Liver (tissue), 9 donors: ENCODE measurements around the gene EDN3. TPM values are rescaled to one million over a fixed set of nuclear protein-coding genes. Genes with fewer than 3 reads are reported as not detected.

Experiments
- DNase-seq: peaks from one replicate; pipeline ENCODE4 v3.0.0-alpha.2; 2017; ENCODE audit warnings: low spot score
- H3K27ac ChIP-seq, 2 donors: one replicate each; pipeline ENCODE4 v1.7.0; 2013; ENCODE audit warnings: inconsistent platforms in 2 of 2, low read length in 2 of 2, control low read depth in 1 of 2, low read depth in 1 of 2, mild to moderate bottlenecking in 1 of 2
- H3K27me3 ChIP-seq, 4 donors: one replicate each; pipeline versions ENCODE4 v1.6.1 to v1.7.0; 2013; ENCODE audit warnings: low read length in 3 of 4, inconsistent platforms in 1 of 4, mild to moderate bottlenecking in 1 of 4, moderate library complexity in 1 of 4; ENCODE audit not compliant: control insufficient read depth in 4 of 4, insufficient read depth in 4 of 4
- H3K36me3 ChIP-seq, 4 donors: one replicate each; pipeline versions ENCODE4 v1.6.1 to v1.7.0; 2013; ENCODE audit warnings: low read length in 3 of 4, mild to moderate bottlenecking in 3 of 4, low read depth in 1 of 4, moderate library complexity in 1 of 4; ENCODE audit not compliant: control insufficient read depth in 4 of 4, insufficient read depth in 3 of 4
- H3K4me1 ChIP-seq, 4 donors: one replicate each; pipeline versions ENCODE4 v1.6.1 to v1.7.0; 2013; ENCODE audit warnings: low read length in 3 of 4, mild to moderate bottlenecking in 3 of 4, moderate library complexity in 1 of 4; ENCODE audit not compliant: control insufficient read depth in 4 of 4, insufficient read depth in 4 of 4
- H3K4me3 ChIP-seq, 3 donors: one replicate each; pipeline versions ENCODE4 v1.6.1 to v1.7.0; 2013; ENCODE audit warnings: low read length in 3 of 3, control low read depth in 1 of 3, low read depth in 1 of 3, mild to moderate bottlenecking in 1 of 3
- H3K9ac ChIP-seq, 2 donors: one replicate each; pipeline ENCODE4 v1.7.0; 2013; ENCODE audit warnings: low read length in 2 of 2, mild to moderate bottlenecking in 2 of 2, moderate library complexity in 2 of 2, control low read depth in 1 of 2, low read depth in 1 of 2
- H3K9me3 ChIP-seq, 4 donors: one replicate each; pipeline versions ENCODE4 v1.6.1 to v1.7.0; 2013; ENCODE audit warnings: low read length in 3 of 4; ENCODE audit not compliant: control insufficient read depth in 4 of 4
- EGR1 ChIP-seq, 2 donors: IDR thresholded peaks; 2 replicates each; pipeline ENCODE4 v1.6.1; 2016 to 2018; ENCODE audit warnings: antibody characterized with exemption in 2 of 2, low read depth in 2 of 2
- FOXA1 ChIP-seq: IDR thresholded peaks from 2 replicates; pipeline ENCODE4 v1.6.1; 2016; ENCODE audit warnings: antibody characterized with exemption
- FOXA2 ChIP-seq: IDR thresholded peaks from 2 replicates; pipeline ENCODE4 v1.6.1; 2016; ENCODE audit warnings: antibody characterized with exemption
- GABPA ChIP-seq, 2 donors: IDR thresholded peaks in 1 of 2; conservative IDR thresholded peaks in 1 of 2; 2 replicates each; pipeline ENCODE4 v1.6.1; 2016; ENCODE audit warnings: antibody characterized with exemption in 2 of 2, mild to moderate bottlenecking in 1 of 2, moderate library complexity in 1 of 2
- HNF4A ChIP-seq, 2 donors: conservative IDR thresholded peaks; 2 replicates each; pipeline ENCODE4 v1.6.1; 2016; ENCODE audit warnings: antibody characterized with exemption in 2 of 2, mild to moderate bottlenecking in 2 of 2
- HNF4G ChIP-seq: IDR thresholded peaks from 2 replicates; pipeline ENCODE4 v1.6.1; 2016; ENCODE audit warnings: antibody characterized with exemption
- JUND ChIP-seq, 2 donors: IDR thresholded peaks; 2 replicates each; pipeline ENCODE4 v1.6.1; 2016; ENCODE audit warnings: antibody characterized with exemption in 2 of 2
- MAX ChIP-seq: IDR thresholded peaks from 2 replicates; pipeline ENCODE4 v1.6.1; 2016; ENCODE audit warnings: antibody characterized with exemption
- NR2F2 ChIP-seq: IDR thresholded peaks from 2 replicates; pipeline ENCODE4 v1.6.1; 2016; ENCODE audit warnings: antibody characterized with exemption
- RAD21 ChIP-seq, 2 donors: IDR thresholded peaks; 2 replicates each; pipeline ENCODE4 v1.6.1; 2016; ENCODE audit warnings: antibody characterized with exemption in 2 of 2, mild to moderate bottlenecking in 2 of 2
- RXRA ChIP-seq, 2 donors: IDR thresholded peaks; 2 replicates each; pipeline ENCODE4 v1.6.1; 2017 to 2018; ENCODE audit warnings: antibody characterized with exemption in 2 of 2, mild to moderate bottlenecking in 1 of 2
- SP1 ChIP-seq: IDR thresholded peaks from 2 replicates; pipeline ENCODE4 v1.6.1; 2018; ENCODE audit warnings: antibody characterized with exemption, mild to moderate bottlenecking
- TAF1 ChIP-seq: conservative IDR thresholded peaks from 2 replicates; pipeline ENCODE4 v1.6.1; 2016; ENCODE audit warnings: antibody characterized with exemption, mild to moderate bottlenecking
- YY1 ChIP-seq: IDR thresholded peaks from 2 replicates; pipeline ENCODE4 v1.6.1; 2016; ENCODE audit warnings: antibody characterized with exemption, mild to moderate bottlenecking
- ZBTB33 ChIP-seq: IDR thresholded peaks from 2 replicates; pipeline ENCODE4 v1.6.1; 2016; ENCODE audit warnings: antibody characterized with exemption
- WGBS: extraction: QIAGEN DNeasy Blood & Tissue Kit; methylation state at CpG from one replicate; pipeline ENCODE4 v1.1.7; 2013; 5-methylcytosine and 5-hydroxymethylcytosine counted together
- polyA plus RNA-seq, 2 donors: library from polyadenylated mRNA; stranded (reverse) in 1 of 2; unstranded in 1 of 2; fragments of 200-250 nt in 1 of 2; fragments of >200 nt in 1 of 2; fragmentation: Nextera tagmentation in 1 of 2; extraction: Ambion mirVana in 1 of 2; gene quantifications; one replicate each; pipeline versions ENCODE4 v1.2.1 to v1.2.3, GENCODE V29; 2013 to 2015
- total RNA-seq, 2 donors: library from RNA; depleted of rRNA; stranded (reverse); fragments of >200 nt; gene quantifications; one replicate each; pipeline ENCODE4 v1.2.3, GENCODE V29; 2014
- TF ChIP-seq, protein P1 (sequence below): IDR thresholded peaks from 2 replicates; pipeline ENCODE4 v1.6.1; 2016; ENCODE audit warnings: antibody characterized with exemption
- TF ChIP-seq, protein P2 (sequence below): fragments of 150-350 bp; IDR thresholded peaks from 2 replicates; pipeline ENCODE4 v1.5.1; 2017; ENCODE audit warnings: improper control_type of control experiment, low read depth, low read length; ENCODE audit not compliant: missing input control
- TF ChIP-seq, protein P3 (sequence below): IDR thresholded peaks from 2 replicates; pipeline ENCODE4 v1.6.1; 2016; ENCODE audit warnings: antibody characterized with exemption, mild to moderate bottlenecking
- donor health status: healthy.
- donor health status: healthy.
- donor health status: healthy.
- donor health status: healthy.
- donor health status: healthy.

Gene EDN3
- total and polyA plus RNA-seq, 4 donors = 0.09 TPM; not detected in 3

GRCh38 chr20:59273739-59274357 is 26.6 kb upstream of the EDN3 start:
- no peak for DNase-seq
- WGBS = 56% methylated on average over 11 of the region's 11 CpGs
- Histone ChIP-seq H3K4me1 (no peaks in the 10 kb centered on the region), H3K27me3 (peaks cover 0 to 10% (median 3%) of the 10 kb centered on the region in 4 donors), H3K4me3 (no peak overlapping the region), H3K27ac (no peak overlapping the region), H3K36me3 (no peaks in the 10 kb centered on the region), H3K9me3 (no peaks in the 10 kb centered on the region), H3K9ac (no peak overlapping the region)
- no peak for TF ChIP-seq FOXA1
- TF ChIP-seq, protein P1, sequence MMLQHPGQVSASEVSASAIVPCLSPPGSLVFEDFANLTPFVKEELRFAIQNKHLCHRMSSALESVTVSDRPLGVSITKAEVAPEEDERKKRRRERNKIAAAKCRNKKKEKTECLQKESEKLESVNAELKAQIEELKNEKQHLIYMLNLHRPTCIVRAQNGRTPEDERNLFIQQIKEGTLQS = no peak
- TF ChIP-seq, protein P2, sequence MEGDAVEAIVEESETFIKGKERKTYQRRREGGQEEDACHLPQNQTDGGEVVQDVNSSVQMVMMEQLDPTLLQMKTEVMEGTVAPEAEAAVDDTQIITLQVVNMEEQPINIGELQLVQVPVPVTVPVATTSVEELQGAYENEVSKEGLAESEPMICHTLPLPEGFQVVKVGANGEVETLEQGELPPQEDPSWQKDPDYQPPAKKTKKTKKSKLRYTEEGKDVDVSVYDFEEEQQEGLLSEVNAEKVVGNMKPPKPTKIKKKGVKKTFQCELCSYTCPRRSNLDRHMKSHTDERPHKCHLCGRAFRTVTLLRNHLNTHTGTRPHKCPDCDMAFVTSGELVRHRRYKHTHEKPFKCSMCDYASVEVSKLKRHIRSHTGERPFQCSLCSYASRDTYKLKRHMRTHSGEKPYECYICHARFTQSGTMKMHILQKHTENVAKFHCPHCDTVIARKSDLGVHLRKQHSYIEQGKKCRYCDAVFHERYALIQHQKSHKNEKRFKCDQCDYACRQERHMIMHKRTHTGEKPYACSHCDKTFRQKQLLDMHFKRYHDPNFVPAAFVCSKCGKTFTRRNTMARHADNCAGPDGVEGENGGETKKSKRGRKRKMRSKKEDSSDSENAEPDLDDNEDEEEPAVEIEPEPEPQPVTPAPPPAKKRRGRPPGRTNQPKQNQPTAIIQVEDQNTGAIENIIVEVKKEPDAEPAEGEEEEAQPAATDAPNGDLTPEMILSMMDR = no peak
- no peak for TF ChIP-seq JUND (IDR thresholded peaks at IDR 0.05)
- no peak for TF ChIP-seq FOXA2
- TF ChIP-seq HNF4A (conservative IDR thresholded peaks at IDR 0.05) = no peak
- TF ChIP-seq, protein P3, sequence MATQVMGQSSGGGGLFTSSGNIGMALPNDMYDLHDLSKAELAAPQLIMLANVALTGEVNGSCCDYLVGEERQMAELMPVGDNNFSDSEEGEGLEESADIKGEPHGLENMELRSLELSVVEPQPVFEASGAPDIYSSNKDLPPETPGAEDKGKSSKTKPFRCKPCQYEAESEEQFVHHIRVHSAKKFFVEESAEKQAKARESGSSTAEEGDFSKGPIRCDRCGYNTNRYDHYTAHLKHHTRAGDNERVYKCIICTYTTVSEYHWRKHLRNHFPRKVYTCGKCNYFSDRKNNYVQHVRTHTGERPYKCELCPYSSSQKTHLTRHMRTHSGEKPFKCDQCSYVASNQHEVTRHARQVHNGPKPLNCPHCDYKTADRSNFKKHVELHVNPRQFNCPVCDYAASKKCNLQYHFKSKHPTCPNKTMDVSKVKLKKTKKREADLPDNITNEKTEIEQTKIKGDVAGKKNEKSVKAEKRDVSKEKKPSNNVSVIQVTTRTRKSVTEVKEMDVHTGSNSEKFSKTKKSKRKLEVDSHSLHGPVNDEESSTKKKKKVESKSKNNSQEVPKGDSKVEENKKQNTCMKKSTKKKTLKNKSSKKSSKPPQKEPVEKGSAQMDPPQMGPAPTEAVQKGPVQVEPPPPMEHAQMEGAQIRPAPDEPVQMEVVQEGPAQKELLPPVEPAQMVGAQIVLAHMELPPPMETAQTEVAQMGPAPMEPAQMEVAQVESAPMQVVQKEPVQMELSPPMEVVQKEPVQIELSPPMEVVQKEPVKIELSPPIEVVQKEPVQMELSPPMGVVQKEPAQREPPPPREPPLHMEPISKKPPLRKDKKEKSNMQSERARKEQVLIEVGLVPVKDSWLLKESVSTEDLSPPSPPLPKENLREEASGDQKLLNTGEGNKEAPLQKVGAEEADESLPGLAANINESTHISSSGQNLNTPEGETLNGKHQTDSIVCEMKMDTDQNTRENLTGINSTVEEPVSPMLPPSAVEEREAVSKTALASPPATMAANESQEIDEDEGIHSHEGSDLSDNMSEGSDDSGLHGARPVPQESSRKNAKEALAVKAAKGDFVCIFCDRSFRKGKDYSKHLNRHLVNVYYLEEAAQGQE = no peak
- no peak for TF ChIP-seq TAF1
- TF ChIP-seq ZBTB33 = no peak
- no peak for TF ChIP-seq RXRA (IDR thresholded peaks at IDR 0.05)
- TF ChIP-seq RAD21 (IDR thresholded peaks at IDR 0.05) = no peak
- no peak for TF ChIP-seq EGR1 (IDR thresholded peaks at IDR 0.05; ENCODE audit: low read depth in 2 of 2)
- TF ChIP-seq SP1 = no peak
- no peak for TF ChIP-seq YY1
- no peak for TF ChIP-seq GABPA (IDR thresholded peaks at IDR 0.05 in 1 of 2, conservative IDR thresholded peaks at IDR 0.05 in 1 of 2)
- TF ChIP-seq HNF4G = no peak
- TF ChIP-seq MAX = no peak
- TF ChIP-seq NR2F2 = no peak
